Hematopoietic multipotent progenitor cell treated with erythropoietin and hydrocortisone succinate and interleukin-3 and kit ligand, for 8 days (in vitro differentiated cells): Measurements from ENCODE around the gene CBS.
"Not testable (repeated sequence)": the region's sequence is repeated elsewhere in the genome, so short reads cannot be mapped to it uniquely, and the experiment has no call there.

ENCODE experiments used
- DNase-seq: peaks from one replicate; pipeline ENCODE4 v3.0.0-alpha.2; 2015

Gene CBS

GRCh38 chr21:43066690-43067089 lies 8.9 kb downstream of the CBS start:
- not testable (repeated sequence) for DNase-seq

GRCh38 chr21:43065991-43066390 lies 9.6 kb downstream of the CBS start:
- DNase-seq: not testable (repeated sequence)

- DNase-seq: not testable (repeated sequence)
Measured at GRCh38 chr21:43064265-43064917, 11.2 kb downstream of the CBS start.

GRCh38 chr21:43062955-43063664 lies 12.5 kb downstream of the CBS start:
- not testable (repeated sequence) for DNase-seq

- not testable (repeated sequence) for DNase-seq
Measured at GRCh38 chr21:43053112-43053511, 22.5 kb downstream of the CBS start.

- DNase-seq: not testable (repeated sequence)
Measured at GRCh38 chr21:43045876-43046821, 29.5 kb downstream of the CBS start.

- not testable (repeated sequence) for DNase-seq
Measured at GRCh38 chr21:43045165-43045875, 30.3 kb downstream of the CBS start.

GRCh38 chr21:43044547-43044946 lies 31.1 kb downstream of the CBS start:
- DNase-seq: not testable (repeated sequence)

GRCh38 chr21:43043291-43043690 lies 32.3 kb downstream of the CBS start:
- DNase-seq: not testable (repeated sequence)

GRCh38 chr21:43042169-43042568 lies 33.5 kb downstream of the CBS start:
- DNase-seq: not testable (repeated sequence)

- not testable (repeated sequence) for DNase-seq
Measured at GRCh38 chr21:43038659-43039044, 37.0 kb downstream of the CBS start.

- DNase-seq: not testable (repeated sequence)
Measured at GRCh38 chr21:43037918-43038658, 37.5 kb downstream of the CBS start.

- DNase-seq: not testable (repeated sequence)
Measured at GRCh38 chr21:43036889-43037288, 38.7 kb downstream of the CBS start.

- DNase-seq: no peak
Measured at GRCh38 chr21:43034826-43035225, 40.8 kb downstream of the CBS start.

- no peak for DNase-seq
Measured at GRCh38 chr21:43034101-43034500, 41.5 kb downstream of the CBS start.

- no peak for DNase-seq
Measured at GRCh38 chr21:43031121-43031619, 44.5 kb downstream of the CBS start.

GRCh38 chr21:43029785-43030184 lies 45.9 kb downstream of the CBS start:
- DNase-seq: no peak

GRCh38 chr21:43027846-43028731 lies 47.5 kb downstream of the CBS start:
- no peak for DNase-seq

- DNase-seq: no peak
Measured at GRCh38 chr21:43025636-43026180, 49.9 kb downstream of the CBS start.

- no peak for DNase-seq
Measured at GRCh38 chr21:43024439-43025136, 51.0 kb downstream of the CBS start.
